Caco-2 (cell line): ENCODE measurements around the gene HNF4A. TPM values are rescaled to one million over a fixed set of nuclear protein-coding genes. Genes with fewer than 3 reads are reported as not detected.

ENCODE experiments used
- BruUV-seq: library from RNA; stranded (reverse); fragments of 400-500 nt; replicated peaks from 2 replicates; lab custom pipeline; 2021; lab: Mats Ljungman, UMichigan
- CTCF ChIA-PET: fragments of 300-600 bp; sonication (Branson Sonifier 250); formaldehyde crosslinking; loops from one replicate; lab custom pipeline; 2022; ENCODE audit warnings: antibody characterized with exemption; lab: Charles Lee
- POLR2A ChIA-PET: fragments of 300-600 bp; sonication (Branson Sonifier 250); formaldehyde crosslinking; loops from one replicate; lab custom pipeline; 2022; ENCODE audit warnings: antibody characterized with exemption; lab: Charles Lee
- DNase-seq, 2 experiments: peaks; one replicate each; pipeline versions ENCODE4 v3.0.0 to v3.0.0-alpha.2; 2020 to 2022
- H3K27me3 ChIP-seq: replicated peaks from 2 replicates; pipeline ENCODE4 v1.6.0; 2011; ENCODE audit warnings: low read length; ENCODE audit not compliant: control insufficient read depth, insufficient read depth
- H3K36me3 ChIP-seq: 2 replicates; pipeline ENCODE4 v1.5.1; 2011; ENCODE audit warnings: low read length; ENCODE audit not compliant: control insufficient read depth, insufficient read depth
- H3K4me1 ChIP-seq: fragments of 250-450 bp; sonication (Bioruptor Pico); 2 replicates; pipeline ENCODE4 v1.5.1; 2020; ENCODE audit warnings: mild to moderate bottlenecking
- H3K4me3 ChIP-seq: 2 replicates; pipeline ENCODE4 v1.5.1; 2011; ENCODE audit warnings: low read depth, mild to moderate bottlenecking, control low read depth, low read length
- H3K9me3 ChIP-seq: fragments of 250-450 bp; sonication (Bioruptor Pico); 2 replicates; pipeline ENCODE4 v1.5.1; 2020; ENCODE audit warnings: mild to moderate bottlenecking, moderate library complexity
- H3K27ac Mint-ChIP-seq: one replicate; pipeline ENCODE4 v1.8.0; 2022; ENCODE audit warnings: mixed read lengths; ENCODE audit not compliant: unreplicated experiment
- H3K27me3 Mint-ChIP-seq: one replicate; pipeline ENCODE4 v1.8.0; 2022; ENCODE audit warnings: mixed read lengths; ENCODE audit not compliant: insufficient read depth, unreplicated experiment
- H3K36me3 Mint-ChIP-seq: one replicate; pipeline ENCODE4 v1.8.0; 2022; ENCODE audit warnings: mild to moderate bottlenecking, mixed read lengths; ENCODE audit not compliant: insufficient read depth, unreplicated experiment
- H3K4me1 Mint-ChIP-seq: one replicate; pipeline ENCODE4 v1.8.0; 2022; ENCODE audit warnings: low read depth, mixed read lengths; ENCODE audit not compliant: unreplicated experiment
- H3K4me3 Mint-ChIP-seq: one replicate; pipeline ENCODE4 v1.8.0; 2022; ENCODE audit warnings: mild to moderate bottlenecking, moderate library complexity, mixed read lengths; ENCODE audit not compliant: unreplicated experiment
- H3K9me3 Mint-ChIP-seq: one replicate; pipeline ENCODE4 v1.8.0; 2022; ENCODE audit warnings: mixed read lengths; ENCODE audit not compliant: unreplicated experiment
- CTCF ChIP-seq, 2 experiments: fragments of 200-600 bp in 1 of 2; IDR thresholded peaks; 1 replicate in 1 of 2; 2 replicates in 1 of 2; pipeline versions ENCODE4 v1.5.1 to v1.8.0; 2011 to 2022; ENCODE audit warnings: antibody characterized with exemption in 1 of 2, control low read depth in 1 of 2, inconsistent platforms in 1 of 2, low read depth in 1 of 2, low read length in 1 of 2, mild to moderate bottlenecking in 1 of 2, moderate library complexity in 1 of 2; ENCODE audit not compliant: insufficient read depth in 1 of 2, severe bottlenecking in 1 of 2, unreplicated experiment in 1 of 2
- intact Hi-C: fragments of 100-400 bp; cut with micrococcal nuclease; formaldehyde crosslinking; loops from one replicate; pipeline ENCODE4 v1.10.0; 2022; ENCODE audit not compliant: unreplicated experiment
- total RNA-seq: library from RNA; stranded (reverse); gene quantifications from 2 replicates; pipeline ENCODE4 v1.2.3, GENCODE V29; 2022

HNF4A gene
- total RNA-seq, 1 experiment from 2014 or later: 292 TPM

- Histone ChIP-seq H3K27me3 (no peaks in the 10 kb centered on the region), H3K9me3 (no peaks in the 10 kb centered on the region), H3K4me1 (peaks cover 41% of the 10 kb centered on the region), H3K4me3 (no peak overlapping the region), H3K36me3 (0 out of 2 replicates have a peak, but pooled peaks cover 1% of the 10 kb centered on the region)
- POLR2A ChIA-PET: no interaction called here
- no peak for TF ChIP-seq CTCF (IDR thresholded peaks at IDR 0.05; ENCODE audit: insufficient read depth in 1 of 2, low read depth in 1 of 2, low read length in 1 of 2, severe bottlenecking in 1 of 2, unreplicated experiment in 1 of 2)
- Mint-ChIP-seq H3K4me1 (peaks cover 30% of the 10 kb centered on the region), H3K27ac (no peak overlapping the region), H3K4me3 (no peak overlapping the region), H3K9me3 (no peaks in the 10 kb centered on the region), H3K27me3 (no peaks in the 10 kb centered on the region), H3K36me3 (peaks cover 68% of the 10 kb centered on the region)
- intact Hi-C loops: no loop called here
- DNase-seq: no peak
- CTCF ChIA-PET: interaction anchor here (1.6 kb wide), 1 partner anchor 17 kb away, joined by 10 read pairs; no protein-coding TSS in a partner anchor
- no TSS peak for BruUV-seq
These were observed 12.2 kb downstream of the HNF4A start for GRCh38 chr20:44367746-44368145.

- ChIA-PET CTCF (interaction anchor here (0.6 to 2.8 kb wide), 12 partner anchors 12 to 1962 kb away, joined by 3 to 22 read pairs (median 4); partner anchors contain the start of genes FITM2 and HNF4A), POLR2A (interaction anchor here (0.6 to 2.6 kb wide), 6 partner anchors 16 to 1210 kb away, joined by 3 to 8 read pairs (median 4); partner anchors contain the start of gene HNF4A)
- BruUV-seq: no TSS peak
- Histone ChIP-seq H3K27me3 (no peaks in the 10 kb centered on the region), H3K36me3 (peaks cover 6% of the 10 kb centered on the region; the same call in 1 of the 2 replicates), H3K4me3 (no peak overlapping the region), H3K9me3 (no peaks in the 10 kb centered on the region), H3K4me1 (peaks cover 52% of the 10 kb centered on the region)
- peak; percentile 98 to 99 for DNase-seq
- TF ChIP-seq CTCF (IDR thresholded peaks at IDR 0.05; ENCODE audit: insufficient read depth in 1 of 2, low read depth in 1 of 2, low read length in 1 of 2, severe bottlenecking in 1 of 2, unreplicated experiment in 1 of 2): peak in 1 of 2 experiments; percentile 13
- Mint-ChIP-seq H3K9me3 (no peaks in the 10 kb centered on the region), H3K4me1 (peaks cover 47% of the 10 kb centered on the region), H3K27ac (peak overlapping the region; percentile 95), H3K4me3 (peak overlapping the region; percentile 69), H3K36me3 (peaks cover 76% of the 10 kb centered on the region), H3K27me3 (no peaks in the 10 kb centered on the region)
- intact Hi-C loops: loop anchor here (1.0 kb wide), 4 partner anchors 14 to 41 kb away; partner anchors contain the start of gene HNF4A
These were observed 15.2 kb downstream of the HNF4A start for GRCh38 chr20:44370639-44371218.

GRCh38 chr20:44382641-44383040, 27.1 kb downstream of the HNF4A start:
- Histone ChIP-seq H3K4me1 (peaks cover 61% of the 10 kb centered on the region), H3K27me3 (no peaks in the 10 kb centered on the region), H3K9me3 (no peaks in the 10 kb centered on the region), H3K4me3 (no peak overlapping the region), H3K36me3 (no peaks in the 10 kb centered on the region; the same call in 1 of the 2 replicates)
- Mint-ChIP-seq H3K4me1 (peaks cover 46% of the 10 kb centered on the region), H3K36me3 (peaks cover 73% of the 10 kb centered on the region), H3K27me3 (no peaks in the 10 kb centered on the region), H3K27ac (peak overlapping the region; percentile 50), H3K9me3 (no peaks in the 10 kb centered on the region), H3K4me3 (no peak overlapping the region)
- no peak for DNase-seq
- ChIA-PET CTCF (interaction anchor here (0.6 to 6.5 kb wide), 8 partner anchors 9 to 253 kb away, joined by 3 to 110 read pairs (median 4); partner anchors contain the start of gene HNF4A), POLR2A (interaction anchor here (0.7 kb wide), 1 partner anchor 27 kb away, joined by 3 read pairs; the partner anchor contains the start of gene HNF4A)
- TF ChIP-seq CTCF (IDR thresholded peaks at IDR 0.05; ENCODE audit: insufficient read depth in 1 of 2, low read depth in 1 of 2, low read length in 1 of 2, severe bottlenecking in 1 of 2, unreplicated experiment in 1 of 2): no peak
- no TSS peak for BruUV-seq
- intact Hi-C loops: no loop called here
